Uterus (tissue), 2 donors: ENCODE results near the gene OSBPL7.

Experiments
- POLR2A ChIP-seq, 2 donors: fragments of 450-650 bp; IDR thresholded peaks; one replicate each; pipeline ENCODE4 v1.6.1; 2016; ENCODE audit warnings: antibody characterized with exemption in 2 of 2, mild to moderate bottlenecking in 1 of 2, moderate library complexity in 1 of 2
- TF ChIP-seq, protein P1 (sequence below), 4 experiments: fragments of 200-600 bp in 2 of 4; fragments of 450-650 bp in 2 of 4; sonication (generic) in 2 of 4; IDR thresholded peaks; one replicate each; pipeline ENCODE4 v1.5.1; 2016 to 2019; ENCODE audit warnings: antibody characterized with exemption in 4 of 4, mild to moderate bottlenecking in 2 of 4, moderate library complexity in 1 of 4

DNA sequence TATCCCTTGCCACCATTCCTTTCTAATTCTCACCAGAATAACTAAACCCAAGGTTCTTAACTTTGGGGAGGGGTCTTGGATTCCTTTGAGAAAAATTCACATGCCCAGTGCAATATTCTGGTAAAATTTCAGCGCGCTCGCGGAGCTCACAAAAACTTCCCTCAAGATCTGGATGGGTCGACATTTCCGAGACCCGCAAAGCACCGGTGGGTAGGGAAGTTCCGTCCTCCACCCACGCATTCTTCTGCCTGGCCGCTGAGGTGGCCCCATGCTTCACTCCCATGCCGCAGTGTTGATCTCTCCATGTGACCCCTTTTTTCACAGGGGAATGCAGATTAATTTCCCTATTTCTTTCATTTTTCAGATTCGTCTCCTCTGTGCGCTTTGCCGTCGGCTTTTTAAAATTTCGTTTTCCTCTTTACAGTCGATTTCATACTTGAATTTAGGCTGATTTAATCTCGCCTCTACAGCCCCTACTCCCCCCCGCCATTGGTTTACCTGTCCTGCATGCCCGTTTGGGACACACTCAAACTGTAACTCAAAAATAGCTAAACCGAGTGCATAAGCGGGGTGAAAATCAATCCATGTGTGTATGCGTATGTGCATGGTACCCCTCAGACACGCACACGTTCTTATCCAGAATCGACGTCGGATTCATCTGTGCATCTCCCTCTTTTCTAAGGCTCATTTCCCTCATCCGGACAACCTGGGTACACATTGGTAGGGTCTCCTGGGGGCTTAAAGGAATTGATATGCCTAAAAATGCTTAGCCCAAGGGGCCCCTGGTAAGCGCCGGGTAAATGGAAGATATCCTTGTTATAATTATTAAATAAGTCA, 30.7 kb upstream of the OSBPL7 start:
- TF ChIP-seq, protein P1, sequence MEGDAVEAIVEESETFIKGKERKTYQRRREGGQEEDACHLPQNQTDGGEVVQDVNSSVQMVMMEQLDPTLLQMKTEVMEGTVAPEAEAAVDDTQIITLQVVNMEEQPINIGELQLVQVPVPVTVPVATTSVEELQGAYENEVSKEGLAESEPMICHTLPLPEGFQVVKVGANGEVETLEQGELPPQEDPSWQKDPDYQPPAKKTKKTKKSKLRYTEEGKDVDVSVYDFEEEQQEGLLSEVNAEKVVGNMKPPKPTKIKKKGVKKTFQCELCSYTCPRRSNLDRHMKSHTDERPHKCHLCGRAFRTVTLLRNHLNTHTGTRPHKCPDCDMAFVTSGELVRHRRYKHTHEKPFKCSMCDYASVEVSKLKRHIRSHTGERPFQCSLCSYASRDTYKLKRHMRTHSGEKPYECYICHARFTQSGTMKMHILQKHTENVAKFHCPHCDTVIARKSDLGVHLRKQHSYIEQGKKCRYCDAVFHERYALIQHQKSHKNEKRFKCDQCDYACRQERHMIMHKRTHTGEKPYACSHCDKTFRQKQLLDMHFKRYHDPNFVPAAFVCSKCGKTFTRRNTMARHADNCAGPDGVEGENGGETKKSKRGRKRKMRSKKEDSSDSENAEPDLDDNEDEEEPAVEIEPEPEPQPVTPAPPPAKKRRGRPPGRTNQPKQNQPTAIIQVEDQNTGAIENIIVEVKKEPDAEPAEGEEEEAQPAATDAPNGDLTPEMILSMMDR (IDR thresholded peaks at IDR 0.05), result no peak
- TF ChIP-seq POLR2A (IDR thresholded peaks at IDR 0.05), result no peak
